ENCODE measurements around the gene OPN1MW. TPM values are rescaled to one million over a fixed set of nuclear protein-coding genes. Genes with fewer than 3 reads are reported as not detected.

The OPN1MW gene
- polyA plus RNA-seq, 3 donors = not detected

- H3K4me1 ChIP-seq (ENCODE audit: control insufficient read depth in 1 of 2, insufficient read depth in 2 of 2, low read length in 2 of 2) = peaks cover 9 to 10% of the 10 kb centered on the region in 2 donors
- Mint-ChIP-seq H3K27ac (no peak overlapping the region), H3K4me1 (peaks cover 22% of the 10 kb centered on the region), H3K36me3 (peaks cover 0 to 2% of the 10 kb centered on the region in 2 donors), H3K4me3 (no peak overlapping the region), H3K9me3 (peaks cover 0 to 5% (median 3%) of the 10 kb centered on the region in 7 donors), H3K27me3 (ENCODE audit: low read depth in 3 of 3) (peaks cover 5 to 37% (median 6%) of the 10 kb centered on the region in 3 donors)
- no peak overlapping the region for H3K4me3 ChIP-seq (replicated peaks in 1 of 3; ENCODE audit: low read depth in 2 of 3, low read length in 3 of 3)
- 100% methylated on average over 6 of the region's 12 CpGs for WGBS (ENCODE audit: insufficient coverage)
- intact Hi-C loops (cut with micrococcal nuclease) = no loop called here
- H3K36me3 ChIP-seq (replicated peaks in 1 of 2; ENCODE audit: control insufficient read depth in 1 of 2, insufficient read depth in 2 of 2, low read length in 2 of 2) = no peaks in the 10 kb centered on the region
- peaks cover 0 to 11% of the 10 kb centered on the region in 2 donors for H3K27me3 ChIP-seq (ENCODE audit: control insufficient read depth in 2 of 2, insufficient read depth in 2 of 2, low read length in 2 of 2)
- no peaks in the 10 kb centered on the region for H4K20me1 ChIP-seq (ENCODE audit: insufficient read depth, low read length)
- H3K79me2 ChIP-seq (ENCODE audit: insufficient read depth, low read length) = no peaks in the 10 kb centered on the region
- H3K27ac ChIP-seq (ENCODE audit: low read depth in 1 of 2, low read length in 2 of 2) = no peak overlapping the region
- H3K9me3 ChIP-seq (replicated peaks in 1 of 2; ENCODE audit: control insufficient read depth in 1 of 2, insufficient read depth in 1 of 2, low read length in 2 of 2) = no peaks in the 10 kb centered on the region
- no peak overlapping the region for H3K9ac ChIP-seq (ENCODE audit: insufficient read depth, low read length, poor library complexity, severe bottlenecking)
- TF ChIP-seq CTCF (IDR thresholded peaks at IDR 0.05) = no peak
- H2AFZ ChIP-seq (ENCODE audit: insufficient read depth, low read depth, low read length, poor library complexity, severe bottlenecking) = no peak overlapping the region
- no peak for DNase-seq
- H3K4me2 ChIP-seq (replicated peaks; ENCODE audit: extremely low read depth, low read length, poor library complexity, severe bottlenecking) = no peak overlapping the region
Observed at GRCh38 chrX:154140206-154140605, 42.2 kb upstream of the OPN1MW start.

GRCh38 chrX:154140742-154141141, 41.7 kb upstream of the OPN1MW start:
- Histone ChIP-seq H3K79me2 (ENCODE audit: insufficient read depth, low read length) (no peaks in the 10 kb centered on the region), H3K9ac (ENCODE audit: insufficient read depth, low read length, poor library complexity, severe bottlenecking) (no peak overlapping the region), H3K4me3 (replicated peaks in 1 of 3; ENCODE audit: low read depth in 2 of 3, low read length in 3 of 3) (no peak overlapping the region), H3K27ac (ENCODE audit: low read depth in 1 of 2, low read length in 2 of 2) (no peak overlapping the region), H3K36me3 (replicated peaks in 1 of 2; ENCODE audit: control insufficient read depth in 1 of 2, insufficient read depth in 2 of 2, low read length in 2 of 2) (no peaks in the 10 kb centered on the region), H3K4me1 (ENCODE audit: control insufficient read depth in 1 of 2, insufficient read depth in 2 of 2, low read length in 2 of 2) (peaks cover 9 to 10% of the 10 kb centered on the region in 2 donors), H2AFZ (ENCODE audit: insufficient read depth, low read depth, low read length, poor library complexity, severe bottlenecking) (no peak overlapping the region), H3K4me2 (replicated peaks; ENCODE audit: extremely low read depth, low read length, poor library complexity, severe bottlenecking) (no peak overlapping the region), H3K9me3 (replicated peaks in 1 of 2; ENCODE audit: control insufficient read depth in 1 of 2, insufficient read depth in 1 of 2, low read length in 2 of 2) (no peaks in the 10 kb centered on the region), H3K27me3 (ENCODE audit: control insufficient read depth in 2 of 2, insufficient read depth in 2 of 2, low read length in 2 of 2) (peaks cover 0 to 8% of the 10 kb centered on the region in 2 donors), H4K20me1 (ENCODE audit: insufficient read depth, low read length) (no peaks in the 10 kb centered on the region)
- 83% methylated on average over 2 of the region's 10 CpGs for WGBS (ENCODE audit: insufficient coverage)
- Mint-ChIP-seq H3K4me3 (no peak overlapping the region), H3K4me1 (peaks cover 19% of the 10 kb centered on the region), H3K27me3 (ENCODE audit: low read depth in 3 of 3) (peaks cover 3 to 33% (median 5%) of the 10 kb centered on the region in 3 donors), H3K9me3 (peaks cover 0 to 5% (median 3%) of the 10 kb centered on the region in 7 donors), H3K36me3 (peaks cover 0 to 2% of the 10 kb centered on the region in 2 donors), H3K27ac (no peak overlapping the region)
- TF ChIP-seq CTCF (IDR thresholded peaks at IDR 0.05) = no peak
- intact Hi-C loops (cut with micrococcal nuclease) = no loop called here
- no peak for DNase-seq
